ENCODE data around the gene PRMT1. TPM values are rescaled to one million over a fixed set of nuclear protein-coding genes. Genes with fewer than 3 reads are reported as not detected.

PRMT1 gene
- total and polyA plus RNA-seq, 9 of the 15 experiments (the other 6 are each of a cell fraction or from before 2014, with no cell fraction given), result 13.3 to 464 (median 326) TPM

GRCh38 chr19:49641688-49642491 is 35.2 kb upstream of the PRMT1 start, which contains the start of gene SCAF1 (continued):
- peak; percentile 96 for TF ChIP-seq ZBTB12 (CRISPR knock-in tag; IDR thresholded peaks at IDR 0.05)
- no peak for TF ChIP-seq MXD1 (CRISPR knock-in tag; IDR thresholded peaks at IDR 0.05; ENCODE audit: borderline replicate concordance, poor library complexity, severe bottlenecking)
- TF ChIP-seq E2F6 (IDR thresholded peaks at IDR 0.05; ENCODE audit: borderline replicate concordance in 1 of 2, extremely low read depth in 1 of 2, insufficient read depth in 1 of 2, insufficient read length in 1 of 2, low read depth in 1 of 2, low read length in 1 of 2, poor library complexity in 1 of 2, severe bottlenecking in 1 of 2), result no peak
- TF ChIP-seq SMAD4 (CRISPR knock-in tag; conservative IDR thresholded peaks at IDR 0.05), result no peak
- TF ChIP-seq ZFPM2 (CRISPR knock-in tag; IDR thresholded peaks at IDR 0.05), result no peak
- no peak for TF ChIP-seq ZC3H11A (IDR thresholded peaks at IDR 0.05; ENCODE audit: low read depth, low read length)
- TF ChIP-seq CEBPZ (IDR thresholded peaks at IDR 0.05; ENCODE audit: borderline replicate concordance, low read depth, low read length), result no peak
- TF ChIP-seq SNRNP70 (optimal IDR thresholded peaks at IDR 0.05; ENCODE audit: low read depth, low read length), result no peak
- no peak for TF ChIP-seq E4F1 (CRISPR knock-in tag; IDR thresholded peaks at IDR 0.05; ENCODE audit: borderline replicate concordance)
- TF ChIP-seq MCM2 (IDR thresholded peaks at IDR 0.05; ENCODE audit: low read depth), result no peak
- TF ChIP-seq HMGXB4 (CRISPR knock-in tag; IDR thresholded peaks at IDR 0.05), result no peak
- peak; percentile 96 for TF ChIP-seq GABPA (tag; conservative IDR thresholded peaks at IDR 0.05; ENCODE audit: low read depth)
